Measurements from ENCODE around the gene UQCRC2. TPM values are rescaled to one million over a fixed set of nuclear protein-coding genes. Genes with fewer than 3 reads are reported as not detected.

Gene UQCRC2
- polyA plus RNA-seq, 1 of the 3 experiments (the other 2 are of a cell fraction), result 155 TPM

GRCh38 chr16:21959050-21959449 lies 5.9 kb downstream of the UQCRC2 start:
- Histone ChIP-seq H3K4me1 (ENCODE audit: control insufficient read depth in 1 of 2, insufficient read depth in 2 of 2, low read depth in 1 of 2, low read length in 1 of 2) (peaks cover 4 to 5% of the 10 kb centered on the region in 2 experiments; a peak in 3 of 4 replicates), H4K20me1 (ENCODE audit: insufficient read depth) (no peaks in the 10 kb centered on the region), H3K4me2 (no peak overlapping the region), H3K9me2 (no peaks in the 10 kb centered on the region), H3K36me3 (replicated peaks in 1 of 2; ENCODE audit: control insufficient read depth in 1 of 2, insufficient read depth in 2 of 2, low read length in 1 of 2) (peaks cover 66 to 70% of the 10 kb centered on the region in 2 experiments), H3K9me3 (no peaks in the 10 kb centered on the region), H2AFZ (ENCODE audit: low read depth) (no peak overlapping the region), H3F3A (replicated peaks; ENCODE audit: insufficient read depth) (no peaks in the 10 kb centered on the region), H3K9ac (no peak overlapping the region), H3K4me3 (ENCODE audit: low read depth in 2 of 2, low read length in 1 of 2) (no peak overlapping the region), H3K27me3 (ENCODE audit: insufficient read depth) (no peaks in the 10 kb centered on the region), H3K79me2 (ENCODE audit: insufficient read depth) (peaks cover 34% of the 10 kb centered on the region), H3K27ac (ENCODE audit: low read depth in 2 of 2, low read length in 1 of 2) (no peak overlapping the region)
- TF ChIP-seq SMC3 (IDR thresholded peaks at IDR 0.05; ENCODE audit: low read depth, low read length), result no peak
- TF ChIP-seq MAX (IDR thresholded peaks at IDR 0.05; ENCODE audit: low read depth), result no peak
- TF ChIP-seq RFX5 (IDR thresholded peaks at IDR 0.05; ENCODE audit: low read length), result no peak
- no peak for TF ChIP-seq NRF1 (IDR thresholded peaks at IDR 0.05; ENCODE audit: low read depth, low read length)
- ChIA-PET POLR2A (no interaction called here), CTCF (interaction anchor here (1.5 kb wide), 1 partner anchor 230 kb away, joined by 7 read pairs; no protein-coding TSS in a partner anchor)
- WGBS (ENCODE audit: low lambda C conversion rate), result 83% methylated on average over 3 of the region's 3 CpGs
- DNase-seq, result no peak

GRCh38 chr16:21962475-21962874 lies 9.3 kb downstream of the UQCRC2 start:
- H3F3A ChIP-seq (replicated peaks; ENCODE audit: insufficient read depth), result no peaks in the 10 kb centered on the region
- DNase-seq, result no peak
- WGBS (ENCODE audit: low lambda C conversion rate), result 78% methylated on average over 5 of the region's 5 CpGs
- H3K27me3 ChIP-seq (ENCODE audit: insufficient read depth), result no peaks in the 10 kb centered on the region
- H3K9ac ChIP-seq, result no peak overlapping the region
- H3K9me3 ChIP-seq, result no peaks in the 10 kb centered on the region
- H3K79me2 ChIP-seq (ENCODE audit: insufficient read depth), result peaks cover under 1% of the 10 kb centered on the region; the same call in 1 of the 2 replicates
- no peak overlapping the region for H2AFZ ChIP-seq (ENCODE audit: low read depth)
- H4K20me1 ChIP-seq (ENCODE audit: insufficient read depth), result no peaks in the 10 kb centered on the region
- TF ChIP-seq FOXJ3 (CRISPR knock-in tag; IDR thresholded peaks at IDR 0.05), result no peak
- TF ChIP-seq MXI1 (IDR thresholded peaks at IDR 0.05; ENCODE audit: low read depth, low read length), result no peak
- no peak for TF ChIP-seq USF1 (IDR thresholded peaks at IDR 0.05; ENCODE audit: borderline replicate concordance, low read depth)
- TF ChIP-seq SIN3A (IDR thresholded peaks at IDR 0.05; ENCODE audit: borderline replicate concordance, low read depth, low read length), result no peak
- TF ChIP-seq IRF3 (IDR thresholded peaks at IDR 0.05; ENCODE audit: low read depth, low read length), result no peak
- TF ChIP-seq GATA2 (CRISPR knock-in tag; IDR thresholded peaks at IDR 0.05), result no peak
- TF ChIP-seq CTCF (IDR thresholded peaks at IDR 0.05), result no peak
- no peak for TF ChIP-seq JUND (IDR thresholded peaks at IDR 0.05)
- no peak for TF ChIP-seq ELF1 (IDR thresholded peaks at IDR 0.05)
- TF ChIP-seq EP300 (IDR thresholded peaks at IDR 0.05; ENCODE audit: borderline replicate concordance in 1 of 2, low read depth in 1 of 2, low read length in 1 of 2), result no peak
- TF ChIP-seq MAX (IDR thresholded peaks at IDR 0.05; ENCODE audit: low read depth), result no peak
- TF ChIP-seq RXRA (IDR thresholded peaks at IDR 0.05; ENCODE audit: borderline replicate concordance, low read depth), result no peak
- TF ChIP-seq NRF1 (IDR thresholded peaks at IDR 0.05; ENCODE audit: low read depth, low read length), result no peak
- TF ChIP-seq PBX3 (IDR thresholded peaks at IDR 0.05), result no peak
- TF ChIP-seq YY1 (IDR thresholded peaks at IDR 0.05; ENCODE audit: low read depth), result no peak
- TF ChIP-seq SMC3 (IDR thresholded peaks at IDR 0.05; ENCODE audit: low read depth, low read length), result no peak
- TF ChIP-seq FOXM1 (IDR thresholded peaks at IDR 0.05; ENCODE audit: low read depth), result no peak
- no peak for TF ChIP-seq USF2 (IDR thresholded peaks at IDR 0.05; ENCODE audit: borderline replicate concordance, low read depth, low read length)
- TF ChIP-seq RFX5 (IDR thresholded peaks at IDR 0.05; ENCODE audit: low read length), result no peak
- no peak for TF ChIP-seq POLR2AphosphoS5 (IDR thresholded peaks at IDR 0.05; ENCODE audit: low read depth, low read length)
- H3K9me2 ChIP-seq, result no peaks in the 10 kb centered on the region
- peaks cover 92 to 94% of the 10 kb centered on the region in 2 experiments for H3K36me3 ChIP-seq (replicated peaks in 1 of 2; ENCODE audit: control insufficient read depth in 1 of 2, insufficient read depth in 2 of 2, low read length in 1 of 2)
- ChIA-PET POLR2A (no interaction called here), CTCF (interaction anchor here (1.2 kb wide), 1 partner anchor 9 kb away, joined by 3 read pairs; the partner anchor contains the start of gene UQCRC2)
- H3K27ac ChIP-seq (ENCODE audit: low read depth in 2 of 2, low read length in 1 of 2), result no peak overlapping the region
- no peak overlapping the region for H3K4me2 ChIP-seq
- no peak overlapping the region for H3K4me3 ChIP-seq (ENCODE audit: low read depth in 2 of 2, low read length in 1 of 2)
- H3K4me1 ChIP-seq (ENCODE audit: control insufficient read depth in 1 of 2, insufficient read depth in 2 of 2, low read depth in 1 of 2, low read length in 1 of 2), result no peaks in the 10 kb centered on the region
